PC-9 (cell line): ENCODE data around the gene FLYWCH1.

Experiments used
- EZH2 ChIP-seq: fragments of 200-600 bp; sonication (generic); IDR thresholded peaks from 2 replicates; pipeline ENCODE4 v1.8.0; 2017; ENCODE audit warnings: antibody characterized with exemption, low read depth
- TF ChIP-seq, protein P1 (sequence below): fragments of 200-600 bp; sonication (generic); conservative IDR thresholded peaks from 2 replicates; pipeline ENCODE4 v1.6.1; 2017; ENCODE audit warnings: mixed run types, antibody characterized with exemption, mild to moderate bottlenecking, moderate library complexity

DNA sequence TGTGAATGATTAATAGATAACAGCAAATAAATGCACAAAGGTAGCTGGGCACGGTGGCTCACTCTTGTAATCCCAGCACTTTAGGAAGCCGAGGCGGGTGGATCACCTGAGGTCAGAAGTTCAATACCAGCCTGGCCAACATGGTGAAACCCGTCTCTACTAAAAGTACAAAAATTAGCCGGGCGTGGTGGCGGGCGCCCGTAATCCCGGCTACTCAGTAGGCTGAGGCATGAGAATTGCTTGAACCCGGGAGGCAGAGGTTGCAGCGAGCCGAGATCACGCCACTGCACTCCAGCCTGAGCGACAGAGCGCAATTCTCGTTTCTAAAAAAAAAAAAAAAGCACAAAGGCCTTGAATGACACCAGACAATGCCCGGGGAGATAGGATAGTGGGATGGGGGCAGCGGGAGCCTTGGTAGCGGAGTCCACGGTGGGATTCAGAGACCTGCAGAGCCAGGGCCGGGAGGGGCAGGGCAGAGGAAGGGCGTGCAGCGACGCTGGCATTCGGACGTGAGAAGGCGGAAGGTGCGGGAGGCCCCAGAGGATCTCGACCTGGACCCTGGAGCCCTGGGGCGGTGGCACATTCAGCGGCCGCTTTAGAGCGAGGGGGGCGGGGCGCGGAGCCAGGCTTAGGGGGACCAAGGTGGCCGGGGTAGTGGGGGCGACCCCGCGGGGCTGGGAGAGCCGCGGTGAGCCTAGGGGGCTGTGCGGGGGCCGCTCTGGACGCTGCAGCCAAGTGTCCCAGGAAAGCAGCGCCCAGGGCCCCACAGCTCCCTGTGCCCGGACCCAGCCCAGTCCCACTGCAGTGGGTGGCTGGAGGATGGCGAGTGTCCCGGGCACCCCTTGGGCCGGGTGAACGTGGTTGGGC is 29.7 kb upstream of the FLYWCH1 start:
- TF ChIP-seq, protein P1, sequence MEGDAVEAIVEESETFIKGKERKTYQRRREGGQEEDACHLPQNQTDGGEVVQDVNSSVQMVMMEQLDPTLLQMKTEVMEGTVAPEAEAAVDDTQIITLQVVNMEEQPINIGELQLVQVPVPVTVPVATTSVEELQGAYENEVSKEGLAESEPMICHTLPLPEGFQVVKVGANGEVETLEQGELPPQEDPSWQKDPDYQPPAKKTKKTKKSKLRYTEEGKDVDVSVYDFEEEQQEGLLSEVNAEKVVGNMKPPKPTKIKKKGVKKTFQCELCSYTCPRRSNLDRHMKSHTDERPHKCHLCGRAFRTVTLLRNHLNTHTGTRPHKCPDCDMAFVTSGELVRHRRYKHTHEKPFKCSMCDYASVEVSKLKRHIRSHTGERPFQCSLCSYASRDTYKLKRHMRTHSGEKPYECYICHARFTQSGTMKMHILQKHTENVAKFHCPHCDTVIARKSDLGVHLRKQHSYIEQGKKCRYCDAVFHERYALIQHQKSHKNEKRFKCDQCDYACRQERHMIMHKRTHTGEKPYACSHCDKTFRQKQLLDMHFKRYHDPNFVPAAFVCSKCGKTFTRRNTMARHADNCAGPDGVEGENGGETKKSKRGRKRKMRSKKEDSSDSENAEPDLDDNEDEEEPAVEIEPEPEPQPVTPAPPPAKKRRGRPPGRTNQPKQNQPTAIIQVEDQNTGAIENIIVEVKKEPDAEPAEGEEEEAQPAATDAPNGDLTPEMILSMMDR = no peak
- TF ChIP-seq EZH2 = no peak
